Activated naive CD8-positive, alpha-beta T cell treated with anti-CD3 and anti-CD28 coated beads, Interleukin-2, amount 50 U/mL, for 16 hours (primary cell): Measurements from ENCODE around the gene ACP2.
A peak's percentile ranks its signal among the peaks of the same experiment; 100 is the strongest.

ENCODE experiments used
- DNase-seq: peaks from one replicate; pipeline ENCODE4 v3.0.0-alpha.2; 2020; ENCODE audit warnings: low read depth, low spot score

The ACP2 gene

GRCh38 chr11:47248664-47249377 lies at the start of gene ACP2:
ACP2 (minus strand) TSS chr11:47248814; CDS start chr11:47248789, 25 bp downstream.
- DNase-seq, result peak; percentile 68

- DNase-seq, result no peak
Observed at GRCh38 chr11:47296045-47296444, 47.4 kb upstream of the ACP2 start.

GRCh38 chr11:47295385-47295784 lies 46.8 kb upstream of the ACP2 start:
- no peak for DNase-seq

DNA sequence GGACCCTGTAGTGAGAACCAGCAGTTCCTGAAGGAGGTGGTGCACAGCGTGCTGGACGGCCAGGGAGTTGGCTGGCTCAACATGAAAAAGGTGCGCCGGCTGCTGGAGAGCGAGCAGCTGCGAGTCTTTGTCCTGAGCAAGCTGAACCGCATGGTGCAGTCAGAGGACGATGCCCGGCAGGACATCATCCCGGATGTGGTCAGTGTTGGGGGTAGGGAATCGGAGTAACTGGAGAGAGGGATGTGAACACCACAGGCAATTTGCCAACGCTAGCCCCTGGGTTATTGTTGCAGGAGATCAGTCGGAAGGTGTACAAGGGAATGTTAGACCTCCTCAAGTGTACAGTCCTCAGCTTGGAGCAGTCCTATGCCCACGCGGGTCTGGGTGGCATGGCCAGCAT lies 41.2 kb upstream of the ACP2 start:
- no peak for DNase-seq

- no peak for DNase-seq
Observed at GRCh38 chr11:47288066-47288465, 39.5 kb upstream of the ACP2 start.

- DNase-seq, result no peak
Observed at GRCh38 chr11:47285969-47286770, 37.6 kb upstream of the ACP2 start.

- no peak for DNase-seq
Observed at GRCh38 chr11:47284151-47284550, 35.5 kb upstream of the ACP2 start.

GRCh38 chr11:47282462-47282861 lies 33.8 kb upstream of the ACP2 start:
- no peak for DNase-seq

GRCh38 chr11:47280860-47281259 lies 32.2 kb upstream of the ACP2 start:
- DNase-seq, result no peak

DNA sequence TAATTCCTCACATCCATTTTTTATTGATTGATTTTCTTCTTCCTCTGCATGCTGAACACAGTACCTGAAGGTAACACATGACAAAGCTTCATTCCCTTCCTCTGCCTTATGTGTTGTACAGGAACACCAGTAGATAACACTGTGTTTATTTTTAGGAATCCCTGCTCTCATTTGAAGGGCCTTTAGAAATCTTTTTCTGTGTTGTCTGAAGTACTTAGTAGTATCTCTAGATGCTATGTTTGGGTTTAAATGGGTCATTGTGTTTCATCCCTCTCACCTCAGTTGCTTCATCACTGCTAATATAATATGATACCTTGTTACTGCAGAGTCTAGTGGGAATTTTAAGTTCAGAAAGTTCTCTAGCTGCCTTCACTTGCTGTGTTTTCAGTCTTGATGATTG lies 31.5 kb upstream of the ACP2 start:
- no peak for DNase-seq

- no peak for DNase-seq
Observed at GRCh38 chr11:47278769-47279168, 30.2 kb upstream of the ACP2 start.

DNA sequence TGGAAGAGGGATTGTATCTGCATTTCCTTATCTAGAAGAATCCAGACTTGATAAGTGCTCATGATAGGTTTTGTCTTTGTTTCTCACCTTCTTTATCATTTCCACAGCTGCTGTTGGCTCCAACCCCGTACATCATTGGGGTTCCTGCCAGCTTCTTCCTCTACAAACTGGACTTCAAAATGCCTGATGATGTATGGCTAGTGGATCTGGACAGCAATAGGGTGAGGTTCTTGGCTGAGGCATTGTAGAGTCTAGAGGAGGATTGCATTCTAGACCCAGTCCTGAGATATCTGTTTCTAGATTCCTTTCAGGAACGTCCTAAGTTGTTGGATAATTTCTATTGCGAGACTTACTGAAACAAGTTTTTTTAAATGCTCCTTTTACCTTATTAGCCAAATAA lies 29.4 kb upstream of the ACP2 start:
- no peak for DNase-seq

DNA sequence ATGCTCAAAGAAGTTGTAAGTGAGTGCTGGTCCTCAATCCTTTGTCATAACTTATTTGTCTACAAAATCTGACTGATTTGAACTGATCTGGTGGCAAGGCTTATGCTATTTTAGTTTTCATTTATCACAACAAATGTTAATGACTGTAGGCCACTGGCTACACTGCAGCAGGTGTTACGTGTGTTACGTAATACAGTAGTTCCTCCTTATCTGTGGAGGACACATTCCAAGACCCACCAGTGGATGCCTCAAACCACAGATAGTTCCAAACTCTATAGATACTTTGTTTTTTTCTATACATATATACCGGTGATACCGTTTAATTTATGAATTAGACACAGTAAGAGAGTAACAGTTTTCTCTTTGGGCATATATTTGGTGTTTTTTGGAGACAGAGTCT lies 28.3 kb upstream of the ACP2 start:
- DNase-seq, result no peak

DNA sequence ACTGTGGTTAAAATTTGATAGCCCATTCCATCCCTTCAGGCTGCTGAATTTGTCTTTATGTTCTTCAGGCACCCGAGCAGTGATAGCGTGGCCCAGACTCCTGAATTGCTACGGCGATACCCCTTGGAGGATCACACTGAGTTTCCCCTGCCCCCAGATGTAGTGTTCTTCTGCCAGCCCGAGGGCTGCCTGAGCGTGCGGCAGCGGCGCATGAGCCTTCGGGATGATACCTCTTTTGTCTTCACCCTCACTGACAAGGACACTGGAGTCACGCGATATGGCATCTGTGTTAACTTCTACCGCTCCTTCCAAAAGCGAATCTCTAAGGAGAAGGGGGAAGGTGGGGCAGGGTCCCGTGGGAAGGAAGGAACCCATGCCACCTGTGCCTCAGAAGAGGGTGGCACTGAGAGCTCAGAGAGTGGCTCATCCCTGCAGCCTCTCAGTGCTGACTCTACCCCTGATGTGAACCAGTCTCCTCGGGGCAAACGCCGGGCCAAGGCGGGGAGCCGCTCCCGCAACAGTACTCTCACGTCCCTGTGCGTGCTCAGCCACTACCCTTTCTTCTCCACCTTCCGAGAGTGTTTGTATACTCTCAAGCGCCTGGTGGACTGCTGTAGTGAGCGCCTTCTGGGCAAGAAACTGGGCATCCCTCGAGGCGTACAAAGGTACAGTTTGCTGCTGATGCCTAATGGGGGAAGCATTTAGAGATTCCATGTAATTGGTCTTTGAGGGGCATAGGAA lies 26.1 kb upstream of the ACP2 start:
- DNase-seq, result no peak

GRCh38 chr11:47272706-47273105 lies 24.1 kb upstream of the ACP2 start:
- no peak for DNase-seq

DNA sequence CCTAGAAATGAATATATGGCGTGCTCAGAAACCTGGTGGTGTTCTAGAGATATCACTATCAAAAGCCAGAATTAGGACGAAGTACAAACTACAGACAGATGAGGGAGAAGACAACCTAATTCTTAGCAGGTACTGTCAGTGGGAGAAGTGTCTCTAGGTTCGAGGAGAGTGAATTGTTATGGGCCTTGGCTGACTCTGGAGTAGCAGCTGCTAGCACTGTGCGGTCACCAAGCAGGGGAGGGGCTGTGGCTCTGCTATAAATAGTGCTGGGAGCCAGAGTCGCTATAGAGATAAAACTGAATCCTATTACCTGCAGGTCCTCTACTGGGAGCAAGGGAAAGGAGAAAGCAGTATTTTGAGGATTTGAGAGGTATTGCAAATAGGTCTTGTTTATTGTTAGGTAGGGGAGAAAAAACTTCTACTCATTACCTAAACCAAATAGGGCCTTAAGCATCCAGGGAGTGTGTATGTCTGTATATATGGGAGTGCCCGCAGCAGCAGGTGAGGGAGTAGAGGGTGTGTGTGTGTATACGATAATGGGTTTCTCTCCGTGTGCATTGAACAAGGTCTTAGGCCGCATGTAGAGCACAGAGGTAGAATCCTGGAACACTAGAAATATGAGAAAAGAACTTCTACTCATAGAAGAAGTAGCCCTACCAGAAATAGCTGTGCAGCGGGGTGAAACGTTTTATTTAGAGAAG lies 23.5 kb upstream of the ACP2 start:
- DNase-seq, result no peak

GRCh38 chr11:47271328-47271727 lies 22.7 kb upstream of the ACP2 start:
- DNase-seq, result no peak

- no peak for DNase-seq
Observed at GRCh38 chr11:47270331-47271271, 22.0 kb upstream of the ACP2 start.

- DNase-seq, result peak; percentile 83
Observed at GRCh38 chr11:47269829-47270305, 21.3 kb upstream of the ACP2 start, which contains the start of gene MADD. MADD (plus strand) TSS chr11:47270133.
